ENCODE data around the gene IKZF1.

Gene IKZF1

GRCh38 chr7:50356945-50357268 lies 52.4 kb downstream of the IKZF1 start:
- DNase-seq = no peak

- DNase-seq = no peak
Measured at GRCh38 chr7:50357426-50357825, 52.9 kb downstream of the IKZF1 start.

GRCh38 chr7:50358041-50358705 lies 53.7 kb downstream of the IKZF1 start:
- DNase-seq = no peak

- DNase-seq = no peak
Measured at GRCh38 chr7:50358779-50359178, 54.3 kb downstream of the IKZF1 start.

GRCh38 chr7:50359258-50359994 lies 54.9 kb downstream of the IKZF1 start:
- DNase-seq = no peak

GRCh38 chr7:50359995-50360925 lies 55.7 kb downstream of the IKZF1 start:
- DNase-seq = no peak

GRCh38 chr7:50362142-50362541 lies 57.6 kb downstream of the IKZF1 start:
- DNase-seq = no peak

- no peak for DNase-seq
Measured at GRCh38 chr7:50362712-50363282, 58.3 kb downstream of the IKZF1 start.

GRCh38 chr7:50363327-50364060 lies 59.0 kb downstream of the IKZF1 start:
- DNase-seq = no peak

GRCh38 chr7:50364645-50365044 lies 60.1 kb downstream of the IKZF1 start:
- DNase-seq = no peak

GRCh38 chr7:50366311-50366710 lies 61.8 kb downstream of the IKZF1 start:
- DNase-seq = no peak

GRCh38 chr7:50367100-50367499 lies 62.6 kb downstream of the IKZF1 start:
- DNase-seq = no peak

GRCh38 chr7:50367570-50367969 lies 63.1 kb downstream of the IKZF1 start:
- no peak for DNase-seq

- DNase-seq = no peak
Measured at GRCh38 chr7:50368366-50368765, 63.9 kb downstream of the IKZF1 start.

GRCh38 chr7:50369143-50370026 lies 64.9 kb downstream of the IKZF1 start:
- peak in 1 of 2 experiments; percentile 13 for DNase-seq

- no peak for DNase-seq
Measured at GRCh38 chr7:50370884-50371283, 66.4 kb downstream of the IKZF1 start.

- no peak for DNase-seq
Measured at GRCh38 chr7:50371551-50372021, 67.1 kb downstream of the IKZF1 start.

GRCh38 chr7:50372923-50373322 lies 68.4 kb downstream of the IKZF1 start:
- DNase-seq = no peak

GRCh38 chr7:50376056-50376820 lies 71.7 kb downstream of the IKZF1 start:
- DNase-seq = no peak

GRCh38 chr7:50377356-50377755 lies 72.8 kb downstream of the IKZF1 start:
- no peak for DNase-seq

GRCh38 chr7:50379082-50379481 lies 74.6 kb downstream of the IKZF1 start:
- no peak for DNase-seq

All from NCI-H446 (cell line).